Measurements from ENCODE around the gene SERPINA9.

DNA sequence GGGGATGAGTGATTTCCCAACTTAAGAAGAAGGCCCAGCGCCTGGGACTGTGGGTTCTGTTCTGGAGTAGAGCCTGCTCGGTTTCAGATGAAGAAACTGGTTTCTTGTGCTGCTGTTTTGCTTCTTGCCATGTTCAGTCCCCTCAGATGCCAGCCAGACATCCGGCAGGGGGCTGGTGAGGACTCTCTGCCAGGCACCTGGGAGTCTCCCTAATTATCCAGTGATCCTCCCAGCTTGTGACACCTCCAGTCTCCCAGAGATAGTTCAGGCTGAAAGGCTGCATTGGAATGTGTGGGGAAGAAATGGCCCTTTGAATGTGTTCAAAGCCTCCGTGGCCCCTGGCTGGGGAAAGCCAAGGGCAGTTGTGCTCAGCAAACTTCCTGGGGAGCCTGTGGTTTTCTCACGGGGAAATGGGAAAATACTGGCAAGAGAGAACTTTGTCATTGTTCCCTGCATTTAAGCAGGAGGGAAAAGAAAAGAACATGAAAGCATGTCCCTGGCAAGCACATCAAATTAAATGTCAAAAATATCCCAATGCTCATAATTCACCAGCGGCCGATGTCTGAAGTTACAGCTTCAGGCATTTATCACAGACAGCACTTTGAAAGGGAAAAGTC, 41.8 kb upstream of the SERPINA9 start:
- TF ChIP-seq, protein P1, sequence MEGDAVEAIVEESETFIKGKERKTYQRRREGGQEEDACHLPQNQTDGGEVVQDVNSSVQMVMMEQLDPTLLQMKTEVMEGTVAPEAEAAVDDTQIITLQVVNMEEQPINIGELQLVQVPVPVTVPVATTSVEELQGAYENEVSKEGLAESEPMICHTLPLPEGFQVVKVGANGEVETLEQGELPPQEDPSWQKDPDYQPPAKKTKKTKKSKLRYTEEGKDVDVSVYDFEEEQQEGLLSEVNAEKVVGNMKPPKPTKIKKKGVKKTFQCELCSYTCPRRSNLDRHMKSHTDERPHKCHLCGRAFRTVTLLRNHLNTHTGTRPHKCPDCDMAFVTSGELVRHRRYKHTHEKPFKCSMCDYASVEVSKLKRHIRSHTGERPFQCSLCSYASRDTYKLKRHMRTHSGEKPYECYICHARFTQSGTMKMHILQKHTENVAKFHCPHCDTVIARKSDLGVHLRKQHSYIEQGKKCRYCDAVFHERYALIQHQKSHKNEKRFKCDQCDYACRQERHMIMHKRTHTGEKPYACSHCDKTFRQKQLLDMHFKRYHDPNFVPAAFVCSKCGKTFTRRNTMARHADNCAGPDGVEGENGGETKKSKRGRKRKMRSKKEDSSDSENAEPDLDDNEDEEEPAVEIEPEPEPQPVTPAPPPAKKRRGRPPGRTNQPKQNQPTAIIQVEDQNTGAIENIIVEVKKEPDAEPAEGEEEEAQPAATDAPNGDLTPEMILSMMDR (IDR thresholded peaks at IDR 0.05; ENCODE audit: borderline replicate concordance, extremely low read depth, low read length, poor library complexity, severe bottlenecking): no peak
- no peak for TF ChIP-seq EZH2 (IDR thresholded peaks at IDR 0.05; ENCODE audit: borderline replicate concordance, low read depth, low read length, severe bottlenecking)
